Measurements from ENCODE around the gene TRAPPC14.
"Not testable (repeated sequence)": the region's sequence is repeated elsewhere in the genome, so short reads cannot be mapped to it uniquely, and the experiment has no call there.

The TRAPPC14 gene

GRCh38 chr7:100158229-100159098, at the start of gene TRAPPC14:
TSS of gene TRAPPC14 (minus strand) at chr7:100158723. CDS start at chr7:100158499, 224 bp downstream.
- Histone ChIP-seq H3K9ac (ENCODE audit: insufficient read length, low read depth) (peak within 1 kb of the TSS; percentile 92), H3K9me3 (ENCODE audit: insufficient read depth, low read length) (no peaks in the 10 kb centered on the region), H3K27me3 (ENCODE audit: insufficient read depth, insufficient read length) (no peaks in the 10 kb centered on the region), H3K36me3 (ENCODE audit: insufficient read depth, insufficient read length, low read length) (peaks cover 37% of the 10 kb centered on the region), H3K4me1 (ENCODE audit: insufficient read depth, insufficient read length) (peaks cover 23% of the 10 kb centered on the region), H3K4me3 (ENCODE audit: insufficient read length, low read depth) (peak within 1 kb of the TSS; percentile 83)
- TF ChIP-seq ZNF274 (IDR thresholded peaks at IDR 0.05; ENCODE audit: low read depth, low read length) (no peak), SUZ12 (IDR thresholded peaks at IDR 0.05; ENCODE audit: extremely low read depth, insufficient read depth, insufficient read length) (no peak), YY1 (IDR thresholded peaks at IDR 0.05; ENCODE audit: insufficient read depth, insufficient read length) (no peak)
- DNase-seq (ENCODE audit: low read depth, low spot score): peak; percentile 95

- H3K4me1 ChIP-seq (ENCODE audit: insufficient read depth, insufficient read length): no peaks in the 10 kb centered on the region
- no peak overlapping the region for H3K9ac ChIP-seq (ENCODE audit: insufficient read length, low read depth)
- H3K27me3 ChIP-seq (ENCODE audit: insufficient read depth, insufficient read length): no peaks in the 10 kb centered on the region
- H3K36me3 ChIP-seq (ENCODE audit: insufficient read depth, insufficient read length, low read length): no peaks in the 10 kb centered on the region
- no peak for DNase-seq (ENCODE audit: low read depth, low spot score)
- TF ChIP-seq YY1 (IDR thresholded peaks at IDR 0.05; ENCODE audit: insufficient read depth, insufficient read length) (no peak), SUZ12 (IDR thresholded peaks at IDR 0.05; ENCODE audit: extremely low read depth, insufficient read depth, insufficient read length) (no peak), ZNF274 (IDR thresholded peaks at IDR 0.05; ENCODE audit: low read depth, low read length) (no peak)
- no peak overlapping the region for H3K4me3 ChIP-seq (ENCODE audit: insufficient read length, low read depth)
- H3K9me3 ChIP-seq (ENCODE audit: insufficient read depth, low read length): no peaks in the 10 kb centered on the region
These were observed 45.9 kb upstream of the TRAPPC14 start for GRCh38 chr7:100204454-100204853.

- DNase-seq (ENCODE audit: low read depth, low spot score): no peak
- no peak overlapping the region for H3K9ac ChIP-seq (ENCODE audit: insufficient read length, low read depth)
- TF ChIP-seq YY1 (IDR thresholded peaks at IDR 0.05; ENCODE audit: insufficient read depth, insufficient read length): no peak
- H3K4me1 ChIP-seq (ENCODE audit: insufficient read depth, insufficient read length): no peaks in the 10 kb centered on the region
- H3K4me3 ChIP-seq (ENCODE audit: insufficient read length, low read depth): no peak overlapping the region
- H3K9me3 ChIP-seq (ENCODE audit: insufficient read depth, low read length): no peaks in the 10 kb centered on the region
- no peaks in the 10 kb centered on the region for H3K27me3 ChIP-seq (ENCODE audit: insufficient read depth, insufficient read length)
- no peaks in the 10 kb centered on the region for H3K36me3 ChIP-seq (ENCODE audit: insufficient read depth, insufficient read length, low read length)
These were observed 42.2 kb upstream of the TRAPPC14 start for GRCh38 chr7:100200693-100201092.

GRCh38 chr7:100198266-100198665, 39.7 kb upstream of the TRAPPC14 start:
- Histone ChIP-seq H3K9me3 (ENCODE audit: insufficient read depth, low read length) (no peaks in the 10 kb centered on the region), H3K4me1 (ENCODE audit: insufficient read depth, insufficient read length) (no peaks in the 10 kb centered on the region), H3K27me3 (ENCODE audit: insufficient read depth, insufficient read length) (no peaks in the 10 kb centered on the region), H3K9ac (ENCODE audit: insufficient read length, low read depth) (no peak overlapping the region), H3K4me3 (ENCODE audit: insufficient read length, low read depth) (no peak overlapping the region), H3K36me3 (ENCODE audit: insufficient read depth, insufficient read length, low read length) (no peaks in the 10 kb centered on the region)
- DNase-seq (ENCODE audit: low read depth, low spot score): no peak
- TF ChIP-seq ZNF274 (IDR thresholded peaks at IDR 0.05; ENCODE audit: low read depth, low read length) (no peak), YY1 (IDR thresholded peaks at IDR 0.05; ENCODE audit: insufficient read depth, insufficient read length) (no peak), SUZ12 (IDR thresholded peaks at IDR 0.05; ENCODE audit: extremely low read depth, insufficient read depth, insufficient read length) (no peak)

GRCh38 chr7:100195901-100196322, 37.4 kb upstream of the TRAPPC14 start:
- not testable (repeated sequence) for H3K4me3 ChIP-seq (ENCODE audit: insufficient read length, low read depth); H3K4me1 ChIP-seq (ENCODE audit: insufficient read depth, insufficient read length); H3K36me3 ChIP-seq (ENCODE audit: insufficient read depth, insufficient read length, low read length); H3K27me3 ChIP-seq (ENCODE audit: insufficient read depth, insufficient read length); DNase-seq (ENCODE audit: low read depth, low spot score); H3K9ac ChIP-seq (ENCODE audit: insufficient read length, low read depth); H3K9me3 ChIP-seq (ENCODE audit: insufficient read depth, low read length)

- no peak for DNase-seq (ENCODE audit: low read depth, low spot score)
- no peaks in the 10 kb centered on the region for H3K36me3 ChIP-seq (ENCODE audit: insufficient read depth, insufficient read length, low read length)
- no peak overlapping the region for H3K4me3 ChIP-seq (ENCODE audit: insufficient read length, low read depth)
- H3K9ac ChIP-seq (ENCODE audit: insufficient read length, low read depth): no peak overlapping the region
- H3K4me1 ChIP-seq (ENCODE audit: insufficient read depth, insufficient read length): no peaks in the 10 kb centered on the region
- no peaks in the 10 kb centered on the region for H3K27me3 ChIP-seq (ENCODE audit: insufficient read depth, insufficient read length)
- no peak for TF ChIP-seq SUZ12 (IDR thresholded peaks at IDR 0.05; ENCODE audit: extremely low read depth, insufficient read depth, insufficient read length)
- no peak for TF ChIP-seq ZNF274 (IDR thresholded peaks at IDR 0.05; ENCODE audit: low read depth, low read length)
- no peak for TF ChIP-seq YY1 (IDR thresholded peaks at IDR 0.05; ENCODE audit: insufficient read depth, insufficient read length)
- no peaks in the 10 kb centered on the region for H3K9me3 ChIP-seq (ENCODE audit: insufficient read depth, low read length)
These were observed 36.7 kb upstream of the TRAPPC14 start for GRCh38 chr7:100195222-100195621.

- Histone ChIP-seq H3K36me3 (ENCODE audit: insufficient read depth, insufficient read length, low read length) (no peaks in the 10 kb centered on the region), H3K27me3 (ENCODE audit: insufficient read depth, insufficient read length) (no peaks in the 10 kb centered on the region), H3K9me3 (ENCODE audit: insufficient read depth, low read length) (no peaks in the 10 kb centered on the region), H3K9ac (ENCODE audit: insufficient read length, low read depth) (no peak overlapping the region), H3K4me3 (ENCODE audit: insufficient read length, low read depth) (no peak overlapping the region), H3K4me1 (ENCODE audit: insufficient read depth, insufficient read length) (no peaks in the 10 kb centered on the region)
- DNase-seq (ENCODE audit: low read depth, low spot score): no peak
- TF ChIP-seq YY1 (IDR thresholded peaks at IDR 0.05; ENCODE audit: insufficient read depth, insufficient read length): no peak
- no peak for TF ChIP-seq ZNF274 (IDR thresholded peaks at IDR 0.05; ENCODE audit: low read depth, low read length)
- no peak for TF ChIP-seq SUZ12 (IDR thresholded peaks at IDR 0.05; ENCODE audit: extremely low read depth, insufficient read depth, insufficient read length)
These were observed 34.4 kb upstream of the TRAPPC14 start for GRCh38 chr7:100192969-100193368.

GRCh38 chr7:100192281-100192862, 33.8 kb upstream of the TRAPPC14 start:
- H3K4me3 ChIP-seq (ENCODE audit: insufficient read length, low read depth); H3K9ac ChIP-seq (ENCODE audit: insufficient read length, low read depth); H3K9me3 ChIP-seq (ENCODE audit: insufficient read depth, low read length); DNase-seq (ENCODE audit: low read depth, low spot score); H3K27me3 ChIP-seq (ENCODE audit: insufficient read depth, insufficient read length); H3K36me3 ChIP-seq (ENCODE audit: insufficient read depth, insufficient read length, low read length); H3K4me1 ChIP-seq (ENCODE audit: insufficient read depth, insufficient read length): not testable (repeated sequence)
